G401.6 (cell line): ENCODE data around the gene GPR55.

Experiments
- FAIRE-seq: peaks from 2 replicates; lab custom pipeline; 2012; peaks lifted over from hg19 to GRCh38; lab: Jason Lieb, UNC

The GPR55 gene

GRCh38 chr2:230934231-230935129 lies 9.4 kb upstream of the GPR55 start:
- FAIRE-seq, result no peak

- FAIRE-seq, result no peak
These were observed 8.6 kb upstream of the GPR55 start for GRCh38 chr2:230933521-230934180.

GRCh38 chr2:230932556-230933511 lies 7.8 kb upstream of the GPR55 start:
- no peak for FAIRE-seq

- no peak for FAIRE-seq
These were observed 6.7 kb upstream of the GPR55 start for GRCh38 chr2:230931556-230932231.

GRCh38 chr2:230930928-230931555 lies 6.0 kb upstream of the GPR55 start:
- FAIRE-seq, result no peak

- no peak for FAIRE-seq
These were observed 5.2 kb upstream of the GPR55 start for GRCh38 chr2:230930149-230930780.

GRCh38 chr2:230929381-230930148 lies 4.5 kb upstream of the GPR55 start:
- no peak for FAIRE-seq

- FAIRE-seq, result no peak
These were observed 3.8 kb upstream of the GPR55 start for GRCh38 chr2:230928701-230929380.

- no peak for FAIRE-seq
These were observed 2.8 kb upstream of the GPR55 start for GRCh38 chr2:230927711-230928341.

GRCh38 chr2:230925879-230926765 lies 1.1 kb upstream of the GPR55 start:
- no peak for FAIRE-seq

GRCh38 chr2:230925443-230925878 lies 419 bp upstream of the GPR55 start:
- FAIRE-seq, result no peak

GRCh38 chr2:230924092-230924469 lies 961 bp downstream of the GPR55 start:
- FAIRE-seq, result no peak

GRCh38 chr2:230922951-230923717 lies 1.9 kb downstream of the GPR55 start:
- no peak for FAIRE-seq

GRCh38 chr2:230921806-230922595 lies 3.0 kb downstream of the GPR55 start:
- FAIRE-seq, result no peak

GRCh38 chr2:230920167-230920566 lies 4.9 kb downstream of the GPR55 start:
- no peak for FAIRE-seq

- FAIRE-seq, result peak; percentile 13
These were observed 5.4 kb downstream of the GPR55 start for GRCh38 chr2:230919681-230920080.
